ENCODE measurements around the gene CD59. TPM values are rescaled to one million over a fixed set of nuclear protein-coding genes. Genes with fewer than 3 reads are reported as not detected.

CD59 gene
- total RNA-seq, 1 donor = 1,509 TPM

- no peak overlapping the region for H3K4me3 ChIP-seq (ENCODE audit: low read depth, low read length)
- no peak for DNase-seq (ENCODE audit: low read depth)
- TF ChIP-seq CTCF (IDR thresholded peaks at IDR 0.05; ENCODE audit: insufficient read depth, low read length) = no peak
These were observed 45.0 kb downstream of the CD59 start for GRCh38 chr11:33691066-33691864.

GRCh38 chr11:33690290-33691065 is 45.7 kb downstream of the CD59 start:
- H3K4me3 ChIP-seq (ENCODE audit: low read depth, low read length) = no peak overlapping the region
- no peak for TF ChIP-seq CTCF (IDR thresholded peaks at IDR 0.05; ENCODE audit: insufficient read depth, low read length)
- peak; percentile 99 for DNase-seq (ENCODE audit: low read depth)

- no peak for TF ChIP-seq CTCF (IDR thresholded peaks at IDR 0.05; ENCODE audit: insufficient read depth, low read length)
- H3K4me3 ChIP-seq (ENCODE audit: low read depth, low read length) = no peak overlapping the region
- DNase-seq (ENCODE audit: low read depth) = no peak
These were observed 46.7 kb downstream of the CD59 start for GRCh38 chr11:33689501-33689900.

- H3K4me3 ChIP-seq (ENCODE audit: low read depth, low read length) = no peak overlapping the region
- no peak for TF ChIP-seq CTCF (IDR thresholded peaks at IDR 0.05; ENCODE audit: insufficient read depth, low read length)
- peak; percentile 49 for DNase-seq (ENCODE audit: low read depth)
These were observed 47.1 kb downstream of the CD59 start for GRCh38 chr11:33689085-33689484.

- TF ChIP-seq CTCF (IDR thresholded peaks at IDR 0.05; ENCODE audit: insufficient read depth, low read length) = peak; percentile 82
- no peak overlapping the region for H3K4me3 ChIP-seq (ENCODE audit: low read depth, low read length)
- peak; percentile 85 for DNase-seq (ENCODE audit: low read depth)
These were observed 48.3 kb downstream of the CD59 start for GRCh38 chr11:33687733-33688479.

- no peak for DNase-seq (ENCODE audit: low read depth)
- TF ChIP-seq CTCF (IDR thresholded peaks at IDR 0.05; ENCODE audit: insufficient read depth, low read length) = no peak
- no peak overlapping the region for H3K4me3 ChIP-seq (ENCODE audit: low read depth, low read length)
These were observed 51.1 kb downstream of the CD59 start for GRCh38 chr11:33685082-33685481.
